Medulla oblongata (tissue), 1 donor: ENCODE measurements around the gene MPPED1.
A peak's percentile ranks its signal among the peaks of the same experiment; 100 is the strongest.

ENCODE experiments used
- DNase-seq: peaks from one replicate; pipeline ENCODE4 v3.0.0-alpha.2; 2015; ENCODE audit errors: extremely low spot score

The MPPED1 gene

GRCh38 chr22:43447380-43447779 lies 35.6 kb downstream of the MPPED1 start:
- DNase-seq, result no peak

- DNase-seq, result no peak
These were observed 36.2 kb downstream of the MPPED1 start for GRCh38 chr22:43448048-43448447.

- no peak for DNase-seq
These were observed 37.5 kb downstream of the MPPED1 start for GRCh38 chr22:43449205-43449830.

GRCh38 chr22:43449831-43450225 lies 38.0 kb downstream of the MPPED1 start:
- no peak for DNase-seq

DNA sequence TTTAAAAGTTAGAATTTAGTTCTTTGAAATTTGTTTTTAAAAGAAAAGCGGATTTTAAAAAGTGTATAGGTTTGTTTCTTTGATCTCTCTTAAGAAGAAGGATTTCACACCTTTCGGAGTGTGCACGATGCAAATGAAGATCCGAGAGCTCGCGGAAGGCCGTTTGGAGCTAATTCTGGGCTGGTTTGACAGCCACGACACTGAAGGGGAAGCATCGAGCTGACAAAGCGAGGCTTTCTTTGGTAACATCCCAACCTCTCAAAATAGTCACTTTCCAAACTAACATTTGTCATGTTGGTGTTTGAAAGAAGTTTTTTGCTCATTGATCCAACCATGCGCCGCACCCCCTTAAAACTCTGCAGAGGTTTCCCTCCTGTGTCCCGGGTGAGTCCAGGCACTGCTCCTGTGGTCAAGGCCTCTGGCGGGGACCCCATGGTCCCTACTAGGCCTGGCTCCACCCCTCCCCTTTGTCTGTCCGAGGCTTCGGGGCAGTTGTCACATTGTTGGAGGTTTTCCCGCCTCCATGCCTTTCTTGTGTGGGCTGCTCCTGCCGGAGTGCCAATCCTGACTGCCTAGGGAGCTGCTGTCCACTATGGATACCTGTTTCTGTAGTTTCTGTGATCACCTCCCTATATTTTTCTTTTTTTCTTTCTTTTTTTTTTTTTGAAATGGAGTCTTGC lies 39.7 kb downstream of the MPPED1 start:
- DNase-seq, result no peak

DNA sequence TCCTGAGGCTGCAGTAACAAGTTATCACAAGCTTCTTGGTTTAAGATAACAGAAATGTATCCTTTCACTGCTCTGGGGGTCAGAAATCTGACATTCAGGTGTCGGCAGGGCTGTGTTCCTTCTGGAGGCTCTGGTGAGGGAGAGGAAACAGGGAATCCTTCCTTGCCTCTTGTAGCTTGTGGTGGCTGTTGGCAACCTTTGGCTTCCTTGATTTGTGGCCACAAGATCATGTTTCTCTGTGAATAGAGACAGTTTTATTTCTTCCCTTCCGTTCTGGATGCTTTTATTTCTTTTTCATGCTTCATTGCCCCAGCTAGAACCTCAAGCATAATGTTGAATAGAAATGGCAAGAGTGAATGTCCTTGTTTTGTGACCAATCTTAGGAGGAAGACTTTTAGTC lies 44.0 kb downstream of the MPPED1 start:
- DNase-seq, result no peak

- no peak for DNase-seq
These were observed 45.2 kb downstream of the MPPED1 start for GRCh38 chr22:43457002-43457401.

DNA sequence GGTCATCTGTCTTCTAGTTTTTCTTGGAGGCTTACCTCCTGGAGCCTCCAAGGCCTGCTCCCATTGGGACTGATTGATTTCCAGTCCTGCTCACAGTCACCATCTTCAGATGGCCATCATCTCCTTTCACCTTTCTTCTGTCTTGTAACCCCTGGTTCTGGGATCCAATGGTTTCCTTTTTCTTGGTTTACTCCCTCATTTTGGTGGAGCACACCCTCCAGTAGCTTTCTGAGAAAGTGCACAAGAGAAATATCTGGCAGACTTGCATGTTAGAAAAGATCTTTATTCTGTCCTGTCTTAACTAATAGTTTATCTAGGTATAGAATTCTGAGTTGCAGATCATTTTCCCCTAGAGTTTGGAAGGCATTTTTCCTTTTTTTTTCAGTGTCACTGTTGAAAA lies 50.9 kb downstream of the MPPED1 start:
- DNase-seq, result no peak

- DNase-seq, result no peak
These were observed 53.0 kb downstream of the MPPED1 start for GRCh38 chr22:43464809-43465208.

DNA sequence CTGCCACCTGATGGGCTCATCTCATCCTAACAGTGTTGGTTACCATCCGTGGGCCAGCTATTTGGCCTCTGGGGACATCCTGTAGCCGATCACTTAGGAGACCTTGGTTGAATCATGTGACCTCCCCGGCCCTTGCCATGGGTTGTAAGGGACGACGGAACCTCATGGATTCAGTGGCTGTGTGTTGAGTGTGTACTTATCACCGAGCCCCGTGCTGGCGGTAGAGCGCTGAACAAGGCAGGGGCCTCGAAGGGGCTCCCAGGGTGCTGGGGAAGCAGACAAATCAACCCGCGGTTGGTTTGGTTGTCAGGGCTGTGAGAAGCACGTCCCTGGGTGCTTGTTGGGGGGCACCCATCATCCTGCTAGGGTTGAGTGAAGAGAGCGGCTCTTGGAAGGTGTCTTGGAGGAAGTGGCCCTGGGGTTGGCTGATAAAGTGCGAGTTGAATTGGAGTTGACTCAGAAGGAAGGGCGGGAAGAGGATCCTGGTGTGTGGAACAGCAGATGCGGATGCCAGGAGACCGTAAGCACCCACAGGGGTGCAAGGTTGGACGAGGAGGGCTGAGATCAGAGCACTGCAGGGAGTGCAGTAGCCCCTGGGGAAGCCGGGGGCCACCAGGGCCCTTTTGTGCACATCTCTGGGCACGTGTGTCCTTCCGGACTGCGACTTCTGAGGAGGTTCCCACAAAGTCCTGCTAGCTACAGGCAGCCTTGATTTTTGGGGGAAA lies 53.6 kb downstream of the MPPED1 start:
- no peak for DNase-seq

DNA sequence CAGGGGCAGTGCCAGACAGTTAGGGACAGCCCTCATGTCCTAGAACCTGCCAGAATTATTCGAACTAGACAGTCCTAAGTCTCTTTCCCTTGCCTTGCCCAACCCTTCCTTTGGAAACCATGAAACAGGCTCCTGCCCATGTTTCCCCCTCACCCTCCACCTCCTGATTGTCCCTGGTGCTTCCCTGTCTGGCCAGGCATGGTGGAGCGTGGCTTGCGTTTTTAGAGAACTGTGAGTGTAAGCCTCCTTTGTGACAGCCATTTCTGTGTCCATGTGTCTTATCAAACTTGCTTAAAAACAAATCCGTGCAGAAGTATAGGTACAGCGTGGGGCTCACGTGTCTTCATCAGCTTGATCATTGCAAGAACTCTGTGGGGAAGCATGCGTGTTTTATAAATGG lies 54.9 kb downstream of the MPPED1 start:
- DNase-seq, result no peak

DNA sequence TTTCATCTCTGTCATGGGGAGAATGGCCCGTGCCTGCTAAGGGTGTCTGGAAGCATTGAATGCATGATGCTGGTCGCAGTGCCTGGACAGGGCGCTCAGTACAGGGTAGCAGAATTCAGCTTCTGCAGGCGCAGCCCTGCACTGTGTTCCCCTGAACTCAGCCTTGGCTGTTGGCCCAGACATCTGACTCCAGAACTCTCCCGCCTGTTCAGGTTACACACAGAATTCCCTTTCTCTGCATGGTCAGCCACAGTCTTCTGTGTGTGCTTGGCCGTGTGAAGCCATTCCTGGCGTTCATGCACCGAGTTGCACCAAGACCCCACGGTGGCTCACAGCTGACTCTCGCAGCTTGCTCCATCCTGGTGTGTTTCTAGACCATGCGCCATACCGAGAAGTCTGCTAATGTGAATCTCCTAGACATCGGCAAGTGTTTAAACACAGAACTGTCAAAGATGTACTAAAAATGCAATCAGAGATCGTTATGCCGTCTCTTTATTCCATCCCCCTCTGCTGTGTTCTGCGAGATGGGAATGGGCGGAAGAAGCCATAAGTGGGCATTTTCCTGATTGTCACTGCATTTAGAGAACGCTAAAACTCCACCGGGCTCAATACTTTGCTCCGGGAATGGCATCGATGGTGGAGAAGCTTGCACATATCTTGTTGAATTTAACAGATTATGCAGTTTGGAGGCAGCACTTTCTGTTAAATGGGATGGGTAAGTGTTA lies 55.6 kb downstream of the MPPED1 start:
- peak; percentile 62 for DNase-seq

DNA sequence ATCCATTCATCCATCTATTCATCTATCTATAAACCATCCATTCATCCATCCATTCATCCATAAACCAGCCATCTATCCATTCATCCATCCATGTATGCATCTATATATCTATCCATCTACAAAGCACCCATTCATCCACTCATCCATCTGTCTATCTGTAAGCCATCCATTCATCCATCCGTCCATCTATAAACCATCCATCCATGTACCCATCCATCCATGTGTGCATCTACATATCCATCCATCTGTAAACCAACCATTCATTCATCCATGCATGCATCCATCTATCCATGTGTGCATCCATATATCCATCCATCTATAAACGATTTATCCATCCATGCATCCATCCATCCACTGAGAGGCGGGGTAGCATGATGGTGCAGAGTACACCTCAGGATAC lies 58.4 kb downstream of the MPPED1 start:
- DNase-seq, result no peak

DNA sequence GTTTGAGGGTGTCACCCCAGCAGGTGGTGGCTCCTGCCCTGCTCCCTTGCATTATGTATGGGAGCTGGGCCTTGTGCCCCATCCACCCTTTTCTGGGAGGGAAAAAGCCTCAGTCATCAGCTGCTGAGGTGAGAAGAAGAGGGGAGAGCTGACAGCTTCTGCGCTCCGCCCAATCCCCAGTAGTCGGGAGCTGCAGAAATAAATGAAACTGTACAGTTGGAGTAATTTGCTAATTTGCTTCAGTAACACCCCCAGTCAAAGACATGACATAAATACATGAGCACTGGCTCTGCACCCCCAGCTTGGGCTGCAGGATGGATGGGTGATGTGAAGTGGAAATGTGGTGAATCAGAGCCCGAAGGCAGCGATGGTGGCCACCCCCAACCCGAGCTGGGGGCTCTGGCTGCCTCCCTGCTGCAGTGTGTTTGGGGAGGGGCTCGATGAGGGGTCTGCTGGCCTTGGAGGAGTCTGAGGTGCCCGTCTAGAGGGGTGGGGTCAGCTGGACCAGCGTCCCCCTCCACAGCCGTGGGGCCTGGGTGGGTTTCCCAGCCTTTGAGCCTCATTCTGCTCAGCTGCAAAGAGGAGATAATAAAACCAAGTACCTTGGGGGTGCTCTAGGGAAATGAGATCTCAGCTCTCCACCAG lies 59.2 kb downstream of the MPPED1 start:
- DNase-seq, result no peak

DNA sequence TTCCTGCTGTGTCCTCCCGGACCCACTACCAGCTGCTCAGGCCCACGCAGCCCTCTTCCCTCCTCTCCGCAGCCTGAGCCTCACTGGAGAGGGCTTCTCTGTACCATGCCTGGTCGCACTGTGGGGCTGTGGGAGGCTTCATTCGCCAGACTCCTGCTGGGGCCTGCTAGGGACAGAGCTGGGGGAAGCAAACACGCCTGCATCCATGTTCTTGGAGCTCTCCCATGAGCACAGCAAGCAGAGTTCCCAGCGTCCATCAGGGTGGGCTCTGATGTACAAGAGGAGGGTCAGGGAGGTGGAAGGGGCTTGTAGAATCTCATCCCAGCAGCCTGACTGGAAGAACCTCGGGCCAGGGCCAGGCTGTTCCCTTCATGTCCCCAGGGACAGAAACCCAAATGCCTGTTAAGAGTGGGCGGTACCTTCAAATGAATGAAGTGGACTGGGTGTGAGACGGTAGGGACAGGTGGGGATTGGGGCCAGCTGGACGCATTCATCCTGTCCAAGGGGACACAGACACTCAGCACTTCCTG lies 59.9 kb downstream of the MPPED1 start:
- no peak for DNase-seq

GRCh38 chr22:43473031-43473430 lies 61.2 kb downstream of the MPPED1 start:
- no peak for DNase-seq

- DNase-seq, result no peak
These were observed 61.6 kb downstream of the MPPED1 start for GRCh38 chr22:43473441-43473840.

- no peak for DNase-seq
These were observed 62.6 kb downstream of the MPPED1 start for GRCh38 chr22:43474161-43475101.

DNA sequence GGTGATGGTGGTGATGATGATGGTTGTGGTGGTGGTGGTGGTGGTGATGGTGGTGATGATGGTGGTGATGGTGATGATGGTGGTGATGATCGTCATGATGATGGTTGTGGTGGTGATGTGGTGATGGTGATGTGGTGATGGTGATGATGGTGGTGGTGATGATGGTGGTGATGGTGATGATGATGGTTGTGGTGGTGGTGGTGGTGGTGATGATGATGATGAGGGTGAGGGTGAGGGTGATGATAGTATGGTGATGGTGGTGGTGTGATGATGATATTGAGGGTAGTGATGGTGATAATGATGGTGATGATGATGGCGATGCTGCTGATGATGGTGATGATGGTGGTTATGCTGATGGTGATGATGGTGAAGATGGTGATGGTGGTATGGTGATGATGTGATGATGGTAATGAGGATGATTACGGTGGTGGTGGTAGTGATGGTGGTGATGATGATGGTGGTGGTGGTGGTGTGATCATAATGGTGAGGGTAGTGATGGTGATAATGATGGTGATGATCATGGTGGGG lies 63.8 kb downstream of the MPPED1 start:
- no peak for DNase-seq

- DNase-seq, result no peak
These were observed 64.5 kb downstream of the MPPED1 start for GRCh38 chr22:43476341-43476740.
